CD4-positive, alpha-beta T cell treated with Interleukin-4 for 4 hours (primary cell): ENCODE data around the gene ADCY2.
"Not testable (repeated sequence)": the region's sequence is repeated elsewhere in the genome, so short reads cannot be mapped to it uniquely, and the experiment has no call there.

Experiments
- DNase-seq: peaks from one replicate; pipeline ENCODE4 v3.0.0-alpha.2; 2020

The ADCY2 gene

DNA sequence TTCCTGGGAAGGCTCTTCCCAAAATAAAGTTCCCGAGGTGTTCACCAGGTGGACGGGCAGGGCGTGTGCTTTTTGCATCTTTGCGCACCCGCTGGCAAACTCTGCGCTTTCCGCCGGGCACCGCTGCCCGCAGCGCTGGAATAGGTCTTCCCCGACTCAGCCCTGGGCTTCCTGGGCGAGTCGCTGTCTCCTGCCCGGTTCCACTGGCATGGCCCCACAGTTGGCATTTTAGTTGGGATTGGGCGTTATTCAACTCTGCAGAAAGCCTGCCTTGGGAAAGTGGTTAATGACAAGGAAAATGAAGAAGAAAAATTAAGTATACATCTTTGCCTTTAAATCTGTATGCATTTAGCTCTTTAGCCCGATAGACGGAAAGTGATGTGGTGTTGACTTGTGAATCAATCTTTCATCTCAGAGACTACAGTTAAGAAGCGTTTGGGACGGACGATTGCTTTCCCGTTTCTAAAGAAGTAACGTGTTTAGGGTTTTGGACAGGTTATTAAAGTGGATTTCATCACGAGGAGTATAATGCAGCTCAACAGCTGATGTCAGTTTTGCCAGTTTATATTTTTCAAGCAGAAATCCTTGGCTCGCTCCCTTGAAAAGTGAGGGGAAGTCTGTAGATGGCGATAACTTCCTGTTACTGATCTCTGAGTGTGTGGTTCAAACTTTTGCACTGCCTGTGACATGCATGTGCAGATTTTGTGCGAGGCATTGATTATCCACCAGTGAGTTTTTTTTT is 946 bp downstream of the ADCY2 start:
- DNase-seq = no peak

DNA sequence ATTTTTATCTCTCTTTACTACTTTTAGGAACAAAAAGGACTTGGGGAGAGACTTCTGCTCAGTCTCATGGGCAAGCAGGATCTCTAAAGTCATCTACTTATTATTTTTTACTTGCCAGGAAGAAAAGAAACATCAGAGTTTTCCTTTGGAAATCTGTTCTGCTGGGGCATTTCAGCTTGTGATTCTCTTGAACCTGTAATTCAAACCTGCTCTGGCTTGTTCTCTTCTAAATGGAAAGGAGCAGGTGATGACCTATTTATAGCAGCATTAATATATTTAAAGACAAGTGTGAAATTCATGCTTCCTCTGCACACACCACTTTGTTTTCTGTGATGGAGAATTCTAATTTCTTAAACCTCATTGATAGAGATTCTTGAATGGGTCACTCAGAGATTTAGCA is 2.0 kb downstream of the ADCY2 start:
- DNase-seq = no peak

DNA sequence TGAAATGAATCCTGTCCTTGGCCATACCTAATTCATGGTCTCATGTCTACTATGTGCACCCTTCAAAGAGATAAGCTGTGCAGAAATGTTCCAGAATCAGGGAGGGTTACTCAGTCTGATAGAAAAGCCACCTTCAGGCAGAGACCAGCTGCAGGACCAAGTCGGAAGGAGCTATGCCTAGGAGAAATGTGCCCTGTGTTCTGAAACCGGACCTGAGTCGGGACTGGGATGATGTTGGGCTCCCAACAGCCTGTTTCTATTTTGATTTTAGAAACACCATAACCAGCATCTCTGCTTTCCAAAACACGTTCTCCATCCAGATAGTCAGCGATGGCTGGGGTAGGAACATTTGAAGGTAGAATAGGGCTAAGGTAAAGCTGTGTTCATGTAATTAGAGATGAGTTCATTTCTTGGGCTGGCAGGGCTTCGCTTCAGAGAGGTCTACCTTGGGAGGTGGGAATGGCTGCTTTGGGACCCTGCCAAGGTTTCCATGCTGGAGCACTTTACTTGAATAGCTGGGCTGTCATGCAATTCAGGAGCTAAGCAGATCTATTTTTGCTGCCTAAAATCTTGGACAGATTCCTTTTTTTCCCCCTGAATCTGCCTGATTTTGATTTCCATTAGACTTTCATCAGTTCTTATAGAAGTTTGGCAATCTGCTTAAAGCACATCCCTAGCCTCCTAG is 2.8 kb downstream of the ADCY2 start:
- DNase-seq = no peak

DNA sequence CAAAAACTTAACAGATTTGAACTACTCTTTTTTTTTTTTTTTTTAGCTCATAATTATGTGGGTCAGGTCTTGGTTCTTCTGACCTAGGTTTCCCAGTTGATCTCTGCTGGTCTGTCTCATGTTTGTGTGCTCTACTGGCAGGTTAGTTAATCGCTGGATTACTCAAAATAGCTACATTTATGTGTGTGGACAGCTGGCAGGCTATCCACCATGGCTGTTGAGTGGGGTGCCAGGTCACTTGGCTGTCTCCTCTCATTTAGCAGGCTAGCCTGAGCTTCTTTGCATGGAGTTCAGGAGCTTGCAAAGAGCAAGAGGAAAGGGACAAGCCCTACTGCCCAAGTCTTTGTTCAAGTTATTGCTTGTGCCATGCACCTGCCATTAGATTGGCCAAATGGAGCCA is 9.3 kb downstream of the ADCY2 start:
- DNase-seq = no peak

DNA sequence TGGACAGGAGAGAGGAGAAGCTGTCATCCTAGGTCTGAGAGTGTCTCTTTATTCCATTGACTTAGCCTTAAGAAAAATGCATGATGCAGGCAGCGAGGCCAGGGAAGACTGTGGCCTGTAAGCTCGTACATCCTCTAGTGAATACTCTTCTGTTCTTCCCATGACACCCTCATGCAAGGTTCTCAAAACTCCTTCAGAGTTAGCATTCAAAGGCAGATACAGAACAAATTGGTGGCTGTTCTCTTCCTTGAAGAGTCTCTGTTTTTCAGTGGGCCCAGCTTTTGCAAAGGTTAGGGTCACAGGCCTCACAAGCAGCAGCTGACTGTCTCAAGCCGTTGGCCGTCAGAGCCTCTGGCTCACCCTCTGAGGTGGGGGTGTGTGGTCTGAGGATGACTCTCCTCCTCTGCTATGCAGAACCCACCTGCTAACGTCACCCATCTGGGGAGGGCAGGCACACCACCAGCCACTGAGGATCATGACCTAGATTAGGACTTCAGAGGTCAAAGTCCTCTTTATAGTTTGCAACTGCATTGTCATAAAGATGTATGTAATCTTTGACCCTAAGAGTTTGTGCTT is 15.1 kb downstream of the ADCY2 start:
- no peak for DNase-seq

DNA sequence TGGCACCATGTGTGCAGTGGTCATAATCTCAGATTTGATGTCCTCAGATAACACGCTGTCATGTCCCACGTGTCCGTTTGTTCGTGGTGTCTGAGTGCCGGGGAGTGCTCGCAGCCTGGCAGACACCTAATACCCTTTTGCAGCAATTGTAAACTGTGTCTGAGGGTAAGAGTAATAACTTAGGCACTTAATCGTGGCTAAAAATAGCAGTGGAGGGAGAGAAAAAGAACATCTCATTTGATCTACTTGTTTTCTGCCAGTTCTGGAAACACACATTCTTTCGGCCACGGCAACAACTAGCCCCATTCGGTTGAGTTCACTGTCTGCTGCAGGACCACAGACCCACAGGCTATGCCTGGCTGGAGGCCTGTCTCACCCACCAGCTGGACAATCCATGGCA is 16.5 kb downstream of the ADCY2 start:
- no peak for DNase-seq

DNA sequence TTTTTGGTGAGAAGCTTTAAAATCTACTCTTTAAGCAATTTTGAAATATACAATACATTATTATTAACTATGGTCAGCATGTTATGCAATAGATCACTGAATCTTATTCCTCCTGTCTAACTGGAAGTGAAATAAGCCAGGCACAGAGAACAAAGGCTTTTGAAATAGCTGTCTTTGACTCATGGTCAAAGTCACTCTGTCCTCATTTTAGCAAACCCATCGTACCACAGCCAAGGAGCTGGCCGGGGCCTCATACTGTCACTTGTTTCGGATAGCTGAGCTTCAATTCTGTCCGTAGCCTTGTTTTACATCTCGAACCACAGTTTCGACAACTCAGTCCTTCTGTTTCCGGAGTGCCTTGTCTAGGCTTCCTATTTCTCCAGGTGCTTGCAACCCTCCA is 19.2 kb downstream of the ADCY2 start:
- DNase-seq = no peak

DNA sequence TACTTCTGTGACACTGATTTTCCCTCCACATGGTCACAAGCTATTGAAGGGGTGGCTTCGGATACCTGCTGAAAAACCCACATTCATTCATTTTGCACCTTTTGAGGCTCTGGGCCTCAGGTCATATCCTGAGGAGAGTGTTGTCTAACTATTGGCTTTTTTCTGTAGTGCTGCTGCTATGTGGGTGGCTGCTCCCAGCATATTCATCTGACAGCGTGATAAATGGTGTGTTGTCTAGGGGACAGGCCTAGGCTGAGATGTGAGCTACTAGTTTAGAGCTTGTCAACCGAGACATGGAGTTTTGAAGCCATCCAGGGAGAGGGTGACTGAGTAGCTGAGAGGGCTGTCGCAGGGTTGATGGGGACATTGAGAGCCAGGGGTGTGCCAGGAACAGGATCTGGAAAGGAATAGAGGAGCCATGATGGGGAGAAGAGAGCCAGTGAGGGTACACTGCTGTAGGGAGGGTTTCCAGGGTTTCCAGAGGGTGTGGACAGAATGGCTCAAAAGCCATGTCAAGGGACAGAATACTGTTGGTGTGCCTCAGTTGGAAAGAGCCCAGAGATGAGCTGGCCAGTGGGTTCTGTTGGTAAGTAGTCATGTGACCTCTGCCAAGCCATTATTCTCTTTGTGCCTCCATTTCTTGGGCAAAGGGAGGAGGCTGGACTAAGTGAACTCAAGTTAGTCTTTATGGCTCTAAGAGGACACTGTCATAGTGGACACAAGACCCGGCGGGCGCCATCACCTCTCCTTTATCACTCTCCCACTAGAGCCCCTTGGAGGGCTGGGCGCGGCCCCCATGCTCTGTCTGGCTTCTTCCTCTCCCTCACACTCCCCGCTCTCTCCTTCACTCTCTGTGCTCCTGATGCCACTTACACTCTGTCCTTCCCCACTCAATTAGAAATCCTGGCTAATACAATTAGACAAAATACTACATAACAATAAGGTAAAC is 19.9 kb downstream of the ADCY2 start:
- DNase-seq = no peak

DNA sequence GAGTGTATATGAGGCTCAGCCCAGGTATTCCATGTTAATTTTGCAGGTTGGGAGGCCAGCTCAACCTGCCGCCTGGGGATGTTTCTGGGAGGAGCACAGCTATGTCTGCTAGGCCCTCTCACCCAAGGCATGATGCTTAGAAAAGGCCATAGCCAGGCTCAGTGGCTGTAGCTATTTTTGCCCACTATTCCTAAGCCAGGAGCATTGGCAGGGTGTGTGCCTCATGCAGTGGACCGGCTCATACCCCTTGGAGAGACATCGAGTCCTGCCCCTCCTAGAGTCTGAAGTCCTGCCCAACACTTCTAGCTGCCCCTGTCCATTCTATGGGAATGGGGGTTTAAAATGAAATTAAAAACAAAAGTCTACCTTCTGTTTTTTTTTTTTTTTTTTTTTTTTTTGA is 22.3 kb downstream of the ADCY2 start:
- no peak for DNase-seq

DNA sequence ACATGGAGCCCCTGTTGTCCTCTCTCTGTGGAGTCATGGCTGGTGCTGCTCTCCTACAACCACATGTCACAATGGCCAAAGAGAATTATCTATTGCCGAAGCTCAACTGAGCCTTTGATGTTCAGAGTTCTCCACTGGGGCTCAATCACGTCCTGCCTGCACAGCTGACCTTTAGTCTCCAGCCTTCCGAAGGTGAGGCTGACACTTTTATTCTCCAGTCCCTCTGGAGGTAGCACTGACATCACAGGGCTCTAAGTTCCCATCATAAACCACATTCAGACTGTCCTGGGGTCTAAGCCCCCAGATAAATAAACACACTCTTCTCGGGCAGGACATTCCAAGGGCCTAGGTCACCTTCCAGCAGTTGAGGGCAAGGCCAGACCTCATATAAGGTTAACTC is 23.4 kb downstream of the ADCY2 start:
- DNase-seq = no peak

DNA sequence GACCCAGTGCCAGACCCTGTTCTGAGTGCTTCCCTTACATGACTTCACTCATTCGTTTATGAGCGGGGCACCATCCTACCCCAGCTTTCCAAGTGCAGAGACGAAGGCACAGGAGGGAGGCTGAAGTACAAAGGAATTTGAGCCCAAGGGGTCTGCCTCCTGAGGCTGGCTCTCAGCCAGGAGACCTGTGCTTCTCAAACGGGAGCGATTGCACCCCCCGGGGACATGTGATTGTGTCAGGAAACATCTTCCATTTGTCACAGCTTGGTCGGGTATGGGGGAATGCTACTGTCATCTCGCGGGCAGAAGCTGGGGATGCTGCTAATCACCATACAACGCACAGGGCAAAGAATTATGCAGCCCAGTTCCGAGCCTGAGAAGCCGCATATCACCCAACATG is 23.9 kb downstream of the ADCY2 start:
- DNase-seq = no peak

DNA sequence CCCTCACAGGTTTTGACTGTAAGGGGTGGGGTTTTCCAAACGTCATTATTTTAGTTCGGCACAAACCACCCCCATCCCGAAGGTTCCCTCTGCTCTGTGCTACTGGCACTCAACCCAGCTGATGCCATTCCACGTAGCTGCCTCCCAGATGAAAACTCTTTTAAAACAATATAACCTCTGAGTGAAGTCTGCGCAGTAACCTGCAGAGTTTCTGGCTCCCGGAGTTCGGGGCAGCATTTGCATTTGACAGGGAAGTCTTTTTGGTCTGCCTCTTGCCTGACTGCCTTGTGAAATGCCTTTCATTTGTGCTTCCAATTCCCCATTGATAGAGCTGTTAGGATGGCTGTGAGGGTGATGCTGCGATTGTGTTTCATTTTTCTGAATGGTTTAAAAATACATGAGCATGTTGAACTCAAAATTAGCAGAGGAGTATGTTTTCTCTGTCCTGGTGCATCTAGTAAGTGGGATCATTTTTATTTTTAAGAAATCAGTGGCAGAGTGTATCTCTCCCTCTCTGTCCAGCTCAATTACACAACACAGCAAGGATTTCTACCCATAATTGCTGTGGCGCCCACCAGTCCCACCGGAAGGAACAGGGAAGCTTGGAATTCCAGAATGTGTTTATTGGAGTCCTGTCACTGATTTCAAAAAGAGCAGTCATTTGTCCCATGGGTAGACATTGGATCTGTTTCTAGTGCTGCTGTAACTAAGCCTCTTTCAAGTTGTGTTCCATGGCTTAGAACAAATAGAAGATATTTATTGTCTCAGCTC is 24.8 kb downstream of the ADCY2 start:
- DNase-seq = no peak

DNA sequence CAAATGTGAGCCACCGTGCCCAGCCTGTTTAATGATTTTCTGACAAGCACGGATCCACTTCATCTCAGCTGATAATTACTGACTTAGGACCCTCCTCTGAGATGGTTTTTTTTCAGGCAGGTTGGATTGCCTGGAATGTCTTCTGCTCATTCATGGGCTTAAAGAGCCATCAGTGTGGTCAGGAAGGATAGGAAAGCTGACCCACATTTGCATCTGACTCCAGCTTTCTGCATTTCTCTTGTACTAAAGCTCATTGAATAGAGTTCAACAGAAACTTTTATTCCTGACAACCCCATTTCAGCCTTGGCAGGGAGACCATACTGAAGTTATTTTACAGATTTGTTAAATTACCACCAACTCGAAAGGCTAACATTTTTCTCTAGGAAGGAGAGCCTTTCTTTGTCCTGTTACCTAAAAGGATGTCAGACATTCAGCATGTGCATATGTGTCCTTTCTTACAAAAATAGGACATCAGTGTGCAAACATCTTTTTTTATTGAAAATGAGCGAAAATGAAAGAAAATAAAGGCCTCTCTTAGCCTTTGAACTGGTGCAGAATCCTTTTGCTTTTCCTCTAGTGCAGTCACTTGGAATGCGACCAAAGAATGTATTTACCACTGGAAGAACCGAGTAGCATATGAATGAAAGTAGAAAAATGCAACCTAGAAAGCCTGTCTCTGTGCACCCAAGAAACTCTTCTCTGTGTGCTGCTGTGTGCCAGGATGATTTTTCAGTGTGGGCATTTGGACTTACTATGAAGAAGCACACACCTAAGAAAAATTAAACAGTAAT is 26.6 kb downstream of the ADCY2 start:
- DNase-seq = no peak

DNA sequence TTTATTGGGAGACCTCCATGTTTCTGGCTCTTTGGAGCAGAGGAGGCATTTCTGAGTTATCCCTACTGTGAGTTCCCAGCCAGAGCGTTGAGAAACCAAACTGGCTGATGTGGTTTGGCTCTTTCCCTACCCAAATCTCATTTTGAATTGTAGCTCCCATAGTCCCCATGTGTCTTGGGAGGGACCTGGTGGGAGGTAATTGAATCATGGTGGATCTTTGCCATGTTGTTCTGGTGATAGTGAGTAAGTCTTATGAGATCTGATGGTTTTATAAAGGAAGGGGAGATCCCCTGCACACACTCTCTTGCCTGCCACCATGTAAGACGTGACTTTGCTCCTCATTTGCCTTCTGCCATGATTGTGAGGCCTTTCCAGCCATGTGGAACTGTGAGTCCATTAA is 27.3 kb downstream of the ADCY2 start:
- not testable (repeated sequence) for DNase-seq

DNA sequence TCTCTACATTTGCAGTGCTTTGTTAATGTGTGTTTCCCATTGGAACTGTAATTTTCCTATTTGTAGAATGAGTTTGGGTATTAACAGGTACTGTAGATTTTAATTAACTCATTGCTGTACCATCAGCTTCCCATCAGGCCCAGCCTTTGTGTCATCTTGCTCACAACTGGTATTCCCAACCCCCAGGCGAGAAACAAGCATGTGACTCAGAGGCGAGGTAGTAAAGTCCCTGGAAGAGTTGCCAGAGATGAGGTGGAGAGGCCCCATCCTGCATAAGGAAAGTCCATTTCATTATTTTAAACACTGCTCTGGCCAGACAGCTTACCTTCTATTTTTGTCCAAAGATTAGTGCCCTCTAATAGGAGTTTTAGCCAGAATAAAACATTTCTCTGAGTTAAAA is 29.9 kb downstream of the ADCY2 start:
- DNase-seq = no peak

DNA sequence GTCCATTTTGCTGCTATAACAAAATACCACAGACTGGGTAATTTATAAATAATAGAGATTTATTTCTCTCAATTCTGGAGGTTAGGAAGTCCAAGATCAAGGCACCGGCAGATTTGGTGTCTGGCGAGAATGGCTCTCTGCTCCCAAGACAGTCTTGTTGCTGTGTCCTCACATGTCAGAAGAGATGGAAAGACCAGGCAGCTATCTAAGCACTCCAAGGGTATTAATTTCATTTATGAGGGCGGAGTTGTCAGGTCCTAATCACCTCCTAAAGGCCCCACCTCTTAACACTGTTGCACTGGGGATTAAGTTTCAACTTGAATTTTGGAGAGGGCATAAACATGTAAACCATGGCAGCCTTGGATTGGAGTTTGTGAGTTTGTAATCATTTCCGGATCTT is 30.3 kb downstream of the ADCY2 start:
- DNase-seq = no peak

DNA sequence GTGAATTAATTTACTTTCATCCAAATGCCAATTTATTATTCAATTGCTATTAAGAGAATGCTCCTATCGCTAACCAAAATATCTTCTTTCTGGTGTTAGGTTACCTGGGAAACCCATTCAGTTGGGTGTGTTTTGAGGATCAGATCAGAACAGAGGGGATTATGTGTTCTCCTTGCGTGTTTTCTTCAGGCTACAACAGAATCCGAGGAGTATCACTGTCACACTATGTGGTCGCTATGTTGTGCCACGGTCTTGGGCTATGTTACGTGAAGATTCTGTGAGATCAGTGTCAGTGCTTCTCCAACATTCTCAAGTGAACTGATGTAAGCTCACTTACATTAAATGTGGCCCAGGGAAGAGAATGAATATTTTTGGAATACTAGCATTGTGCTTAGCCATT is 39.0 kb downstream of the ADCY2 start:
- no peak for DNase-seq

DNA sequence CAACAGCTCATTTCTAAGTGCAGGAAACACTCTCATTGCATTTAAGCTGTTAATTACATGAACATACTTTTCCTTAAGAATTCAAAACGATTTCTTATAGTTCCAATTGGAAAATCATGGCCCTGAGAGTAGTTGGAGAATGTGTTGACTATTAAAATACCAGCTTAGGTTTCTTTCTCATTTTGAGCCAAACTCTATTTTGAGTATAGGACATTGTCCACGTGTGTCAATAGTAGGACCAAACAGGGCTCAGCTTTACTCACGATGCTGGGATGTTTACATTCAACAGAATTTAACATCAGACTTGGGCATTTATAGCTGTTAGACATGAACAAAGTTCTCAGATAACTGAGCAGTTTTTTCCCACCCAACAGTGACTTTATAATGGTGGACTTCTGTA is 39.6 kb downstream of the ADCY2 start:
- DNase-seq = no peak

DNA sequence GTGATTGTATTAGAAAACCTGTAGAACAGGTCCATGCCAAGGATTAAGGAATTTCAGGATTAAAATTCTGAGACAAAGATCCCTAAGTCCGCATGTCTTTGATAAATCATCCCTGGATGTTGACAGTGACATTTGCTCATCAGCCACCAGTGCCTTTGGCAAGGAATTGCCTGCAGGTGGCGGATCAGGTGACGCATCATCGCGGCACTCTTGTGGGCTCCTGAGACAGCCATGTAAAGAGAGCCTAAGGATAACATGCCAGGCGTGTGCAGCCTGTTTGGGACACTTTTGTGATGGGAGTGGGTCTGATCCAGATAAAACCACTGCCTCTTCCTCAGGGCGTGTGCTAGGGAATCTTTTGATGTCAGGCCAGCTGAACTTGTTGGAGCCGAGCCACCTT is 40.6 kb downstream of the ADCY2 start:
- no peak for DNase-seq

DNA sequence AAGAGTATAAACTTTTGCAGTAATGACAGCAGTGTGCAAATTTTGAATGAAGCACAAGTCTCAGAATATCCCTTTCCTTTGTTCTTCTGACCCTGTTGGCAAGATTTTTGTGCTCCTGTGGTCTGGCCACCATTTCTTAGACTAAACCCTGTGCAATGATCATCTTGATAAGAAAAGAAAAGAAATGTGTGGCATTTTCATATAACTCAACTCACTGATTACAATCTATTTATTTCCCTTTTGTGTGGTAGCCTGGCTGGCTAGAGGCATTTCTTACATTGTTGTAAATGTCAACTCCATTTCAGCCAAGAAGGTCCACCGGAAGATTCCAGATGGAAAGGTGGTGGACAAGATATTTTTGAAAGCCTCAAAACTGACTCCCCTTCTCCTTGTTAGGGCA is 41.9 kb downstream of the ADCY2 start:
- DNase-seq = no peak

DNA sequence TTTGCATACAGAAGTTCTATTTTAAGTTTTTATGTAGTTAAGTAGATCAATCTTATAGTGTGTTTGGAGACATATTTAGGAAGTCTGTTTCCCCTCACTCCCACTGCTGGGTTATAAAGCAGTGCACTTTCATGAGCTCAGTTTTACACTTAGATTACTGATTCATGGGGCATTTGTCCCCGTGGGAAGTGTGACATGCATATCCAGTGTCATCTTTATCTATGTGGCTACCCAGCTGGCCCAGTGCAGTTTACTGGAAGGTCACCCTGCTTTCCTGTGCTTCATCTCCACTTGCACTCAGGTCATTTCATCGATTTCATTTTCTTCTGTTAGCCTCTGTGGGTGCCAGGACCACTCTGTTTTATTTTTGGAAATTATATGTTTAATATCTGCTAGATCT is 49.1 kb downstream of the ADCY2 start:
- no peak for DNase-seq

DNA sequence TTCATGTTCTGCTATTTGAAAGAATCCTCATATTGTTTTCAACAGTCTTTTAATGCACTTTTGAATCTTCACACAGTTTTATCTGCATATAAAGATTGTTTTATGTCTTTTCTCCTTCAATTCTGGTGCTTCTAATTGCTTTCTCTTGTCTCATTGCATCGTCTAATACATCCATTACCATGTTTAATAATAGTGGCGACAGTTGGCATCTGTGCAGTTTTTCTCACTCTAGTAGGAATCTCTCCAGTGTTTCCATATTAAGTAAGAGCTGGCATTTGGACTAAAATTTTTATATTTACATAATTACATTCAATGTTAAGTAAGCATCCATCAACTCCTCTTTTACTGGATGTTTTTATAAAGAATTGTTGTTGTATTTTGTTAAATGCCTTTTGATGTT is 49.9 kb downstream of the ADCY2 start:
- DNase-seq = no peak
